GM19099 (cell line): Measurements from ENCODE around the gene ANP32A.

ENCODE experiments used
- POLR2A ChIP-seq: IDR thresholded peaks from 3 replicates; pipeline ENCODE4 v1.6.1; 2011; ENCODE audit warnings: low read depth; ENCODE audit not compliant: insufficient read length; ENCODE audit errors: extremely low read depth

ANP32A gene

DNA sequence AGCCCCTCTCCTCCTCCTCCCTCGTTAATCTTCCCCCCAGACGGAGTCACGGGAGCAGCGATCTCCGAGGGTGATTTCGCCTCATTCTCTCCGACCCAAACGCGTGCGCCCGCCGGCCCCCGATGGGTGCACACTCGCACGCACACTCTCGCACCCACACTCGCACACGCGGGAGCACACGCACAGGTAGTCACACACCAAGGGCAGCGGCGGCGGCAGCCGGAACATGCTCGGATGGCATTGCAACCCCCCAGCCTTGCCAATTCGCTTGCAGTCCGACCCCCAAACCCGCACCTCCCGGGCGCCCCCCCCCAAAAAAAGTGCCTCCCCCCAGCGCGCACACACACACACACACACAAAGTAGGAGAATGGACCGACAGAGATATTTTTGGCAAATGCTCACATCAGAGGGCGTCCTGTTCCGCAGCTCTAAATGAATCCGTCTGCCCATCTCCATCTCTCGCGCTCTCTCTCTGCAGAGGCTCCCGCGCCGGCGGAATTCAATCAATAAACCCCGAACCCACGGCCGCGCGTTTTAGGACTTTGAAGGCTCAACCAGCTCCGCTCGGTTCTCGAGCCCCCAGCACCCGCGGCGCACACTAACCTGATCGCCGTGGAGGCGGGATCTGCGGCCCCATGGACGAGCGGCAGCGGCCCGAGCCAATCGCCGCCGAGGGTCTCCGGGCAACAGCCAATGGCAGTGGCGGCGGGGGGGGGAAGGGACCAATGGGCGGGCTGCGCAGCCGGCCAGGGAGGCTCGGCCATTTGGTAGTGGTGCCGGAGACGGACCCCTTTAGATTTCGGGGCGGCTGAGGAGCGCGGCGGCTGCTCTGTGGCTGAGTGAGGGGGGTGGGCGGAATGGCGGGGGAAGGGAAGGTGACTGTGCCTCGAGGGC is at the start of gene ANP32A:
Gene ANP32A, minus strand, starts transcription at position 601 of the 895 bp plus-strand sequence. Its CDS starts 144 bp downstream, at position 457.
- TF ChIP-seq POLR2A: peak; percentile 70

DNA sequence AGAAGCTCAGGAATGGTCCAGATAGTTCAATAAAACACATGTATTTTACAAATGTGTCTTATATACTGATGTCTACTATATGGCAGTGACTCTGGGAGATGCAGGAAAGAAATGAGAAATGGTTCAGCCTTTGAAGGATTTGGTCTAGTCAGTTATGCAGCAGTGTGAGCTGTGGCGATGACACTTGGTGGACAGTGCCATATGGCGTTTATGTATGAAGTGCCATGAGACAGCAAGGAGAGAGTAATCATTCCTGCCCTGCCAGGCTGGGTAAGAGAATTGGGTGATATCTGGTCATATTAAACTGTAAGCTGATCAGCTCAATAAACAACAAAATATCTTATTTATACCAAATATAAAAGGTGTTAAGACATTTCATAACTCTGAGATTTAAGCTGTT is 47.6 kb upstream of the ANP32A start:
- no peak for TF ChIP-seq POLR2A

DNA sequence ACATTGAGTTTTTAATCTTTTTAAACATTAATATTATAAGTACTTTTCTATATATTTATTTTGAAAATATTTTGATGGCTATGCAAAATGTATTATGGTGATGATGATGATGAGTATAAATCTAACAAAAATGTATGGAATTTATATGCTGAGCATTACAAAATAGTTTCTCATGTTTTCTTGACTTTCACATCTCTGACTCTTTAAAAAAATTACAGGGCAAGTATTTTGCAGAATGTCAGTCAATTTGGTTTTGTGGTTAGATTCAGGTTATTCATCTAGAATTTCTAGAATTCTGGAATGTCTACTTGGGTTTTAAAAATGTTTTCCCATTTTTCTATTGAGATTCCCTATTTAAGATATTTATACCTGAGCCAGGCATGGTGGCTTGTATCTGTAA is 41.7 kb upstream of the ANP32A start:
- no peak for TF ChIP-seq POLR2A

DNA sequence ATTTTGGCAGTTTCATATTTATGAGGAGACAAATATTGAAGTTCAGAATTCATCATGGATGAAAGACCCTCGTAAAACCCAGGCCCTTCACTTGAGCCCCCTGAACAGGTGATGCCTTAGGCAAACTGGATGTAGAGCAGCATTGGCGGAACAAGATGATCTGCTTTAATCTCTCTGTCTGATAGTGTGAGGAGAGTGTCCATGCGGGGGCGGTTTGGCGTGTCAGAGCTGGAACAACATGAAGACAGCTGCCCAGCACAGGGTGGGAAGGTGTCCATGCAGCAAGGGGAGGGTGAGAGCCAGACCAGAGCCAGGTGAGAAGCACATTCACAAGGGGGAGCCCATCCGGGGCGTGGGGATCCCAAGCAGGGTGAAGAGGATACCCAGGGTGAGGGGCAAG is 31.8 kb upstream of the ANP32A start:
- TF ChIP-seq POLR2A: no peak

DNA sequence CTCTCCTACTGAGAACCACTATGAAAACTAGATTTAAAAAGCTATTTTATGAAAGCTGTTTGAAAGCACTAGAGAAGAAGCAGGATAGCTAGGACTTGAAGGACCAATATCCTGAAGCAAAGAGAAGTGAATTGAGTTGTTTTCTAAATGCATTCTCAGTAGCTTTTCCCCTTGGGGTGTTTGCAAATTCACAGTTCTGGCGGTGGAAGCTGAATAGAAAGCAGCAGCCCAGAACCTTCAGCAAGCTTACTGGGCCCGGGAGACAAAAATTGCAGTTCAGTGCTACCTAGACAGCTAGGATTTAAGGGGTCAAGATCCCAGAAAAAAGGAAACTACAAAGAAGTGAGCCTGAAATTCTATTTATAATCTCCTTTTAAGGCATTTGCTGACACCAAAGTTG is 31.3 kb upstream of the ANP32A start:
- TF ChIP-seq POLR2A: no peak

DNA sequence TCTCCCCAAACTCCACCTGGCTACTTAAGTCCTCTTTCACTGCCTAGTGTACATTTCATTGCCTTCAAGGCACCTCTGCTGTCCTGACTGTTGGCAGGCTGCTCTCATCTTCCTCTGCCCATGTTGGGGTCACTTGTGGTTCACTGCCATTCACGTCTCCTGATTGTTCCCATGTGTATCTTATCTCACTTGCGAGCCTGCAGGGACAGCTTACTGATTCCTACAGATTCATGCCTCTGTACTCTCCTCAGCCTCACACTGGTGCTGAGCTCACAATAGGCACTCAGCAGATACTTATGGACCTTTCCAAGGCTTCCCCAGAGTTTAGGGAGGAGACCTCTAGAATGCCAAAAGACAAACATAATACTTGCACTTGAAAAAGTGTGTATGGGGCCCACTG is 28.8 kb upstream of the ANP32A start:
- no peak for TF ChIP-seq POLR2A

DNA sequence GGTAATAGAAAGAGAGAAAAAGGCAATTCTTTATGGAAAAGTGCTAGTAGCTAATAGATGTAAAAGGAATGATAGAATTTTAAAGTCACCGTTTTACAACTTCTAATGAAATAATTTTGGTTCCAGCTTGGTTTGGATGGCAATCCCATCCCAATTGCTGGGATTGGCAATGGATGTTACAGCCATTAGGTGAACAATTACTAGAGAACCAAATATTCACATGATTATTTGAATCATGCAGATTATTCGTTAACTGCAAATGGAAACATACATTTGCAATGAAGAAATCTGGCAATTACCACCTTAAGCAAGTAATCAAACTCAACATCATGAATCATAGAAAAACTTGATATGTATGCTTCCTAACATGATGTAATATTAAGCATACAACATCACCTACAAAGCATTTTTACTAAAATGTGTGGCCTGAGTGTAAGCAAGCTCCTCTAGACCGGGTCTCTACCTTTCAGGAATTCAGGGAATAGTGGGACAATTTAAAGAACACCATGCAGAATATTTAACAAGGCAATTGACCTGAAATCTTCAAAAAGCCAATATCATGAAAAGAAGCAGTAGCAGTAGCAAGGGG is 26.2 kb upstream of the ANP32A start:
- TF ChIP-seq POLR2A: no peak

DNA sequence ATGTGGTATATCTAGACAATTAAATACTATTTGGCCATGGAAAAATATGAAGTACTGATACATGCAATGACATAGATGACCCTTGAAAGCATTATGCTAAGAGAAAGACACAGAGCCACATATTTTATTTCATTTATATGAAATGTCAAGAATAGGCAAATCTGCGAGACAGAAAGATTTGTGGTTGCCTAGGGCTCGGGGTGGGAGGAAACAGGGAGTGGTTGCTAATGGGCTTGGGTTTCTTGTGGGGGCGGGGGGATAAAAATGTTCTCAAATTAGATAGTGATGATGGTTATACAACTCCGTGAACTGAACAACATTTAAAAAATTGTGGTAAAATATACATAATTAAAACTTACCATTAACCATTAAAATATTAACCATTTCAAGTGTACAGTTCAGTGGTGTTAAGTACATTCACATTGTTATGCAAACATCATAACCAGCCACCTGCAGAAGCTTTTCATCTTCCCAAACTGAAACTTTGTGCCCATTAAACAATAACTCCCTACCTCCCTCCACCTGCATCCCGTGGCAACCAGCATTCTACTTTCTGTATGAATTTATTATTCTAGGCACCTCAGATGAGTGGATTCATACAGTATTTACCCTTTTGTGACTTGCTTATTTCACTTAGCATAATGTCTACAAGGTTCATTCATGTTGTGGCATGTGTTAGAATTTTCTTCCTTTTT is 24.3 kb upstream of the ANP32A start:
- TF ChIP-seq POLR2A: no peak

DNA sequence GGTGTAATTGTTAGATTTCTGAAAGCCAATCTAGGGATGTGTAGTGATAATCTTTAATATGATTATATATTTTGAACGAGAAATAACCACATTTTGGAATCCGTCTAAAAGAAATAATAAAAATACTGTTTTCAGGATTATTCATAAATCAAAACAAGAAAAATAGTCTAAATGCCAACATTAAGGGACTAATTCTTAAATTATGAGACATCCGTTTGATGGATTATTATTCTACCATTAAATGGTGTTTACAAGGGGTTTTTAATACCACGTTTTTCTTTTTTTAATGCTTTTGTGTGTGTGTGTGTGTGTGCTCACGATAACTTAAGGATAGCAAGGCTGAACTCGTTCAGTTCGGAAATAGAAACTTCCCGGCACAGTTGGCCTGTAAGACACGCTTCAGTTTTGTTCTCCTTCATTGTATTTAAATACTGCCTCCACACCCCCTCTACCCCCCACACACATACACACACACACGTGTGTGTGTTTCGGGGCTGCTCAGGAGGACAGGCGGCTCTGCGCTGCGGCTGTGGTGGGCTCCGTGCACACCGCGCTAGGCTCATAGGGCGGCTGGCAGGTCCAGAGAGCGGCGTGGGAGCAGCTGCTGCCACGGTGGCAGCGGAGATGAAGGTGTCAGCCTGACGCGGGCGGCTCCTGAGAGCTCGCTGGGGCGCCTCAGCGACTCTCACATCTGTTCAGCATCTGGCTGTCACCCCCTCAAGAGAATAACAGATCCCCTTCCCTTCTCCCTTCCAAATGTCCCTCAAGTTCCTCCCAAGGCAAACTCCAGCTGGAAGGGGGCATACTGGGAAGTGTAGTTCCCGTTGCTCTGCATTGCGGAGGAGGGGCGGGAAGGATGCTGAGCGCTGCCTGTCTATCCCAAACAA is 23.0 kb upstream of the ANP32A start:
- no peak for TF ChIP-seq POLR2A

DNA sequence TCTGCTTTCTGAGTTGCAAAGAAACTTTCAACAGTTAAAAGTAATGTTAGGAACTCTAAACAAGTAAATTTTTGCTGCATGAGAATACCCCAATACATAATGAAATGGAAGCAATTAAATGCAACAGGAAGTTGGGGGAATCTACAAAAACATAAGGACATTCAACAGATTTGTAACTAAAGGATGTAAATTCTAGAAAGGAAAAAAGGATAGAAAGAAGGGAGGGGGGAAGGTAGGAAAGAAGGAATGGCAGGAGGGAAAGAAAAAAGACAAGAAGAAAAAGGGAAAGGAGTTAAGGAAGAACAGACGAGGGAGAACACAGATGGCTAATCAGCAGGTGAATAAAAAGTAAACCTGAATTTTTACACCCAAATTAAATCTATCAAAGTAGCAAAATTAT is 22.3 kb upstream of the ANP32A start:
- no peak for TF ChIP-seq POLR2A

DNA sequence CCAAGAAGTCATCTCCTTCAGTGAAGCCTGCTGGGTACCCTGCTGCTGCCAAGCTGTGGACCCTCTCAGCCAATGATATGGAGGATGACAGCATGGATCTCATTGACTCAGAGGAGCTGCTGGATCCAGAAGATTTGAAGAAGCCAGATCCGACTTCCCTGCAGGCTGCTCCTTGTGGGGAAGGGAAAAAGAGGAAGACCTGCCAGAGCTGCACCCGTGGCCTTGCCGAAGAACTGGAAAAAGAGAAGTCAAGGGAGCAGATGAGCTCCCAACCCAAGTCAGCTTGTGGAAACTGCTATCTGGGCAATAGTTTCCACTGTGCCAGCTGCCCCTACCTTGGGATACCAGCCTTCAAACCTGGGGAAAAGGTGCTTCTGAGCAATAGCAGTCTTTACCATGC is 13.7 kb upstream of the ANP32A start:
- TF ChIP-seq POLR2A: no peak

DNA sequence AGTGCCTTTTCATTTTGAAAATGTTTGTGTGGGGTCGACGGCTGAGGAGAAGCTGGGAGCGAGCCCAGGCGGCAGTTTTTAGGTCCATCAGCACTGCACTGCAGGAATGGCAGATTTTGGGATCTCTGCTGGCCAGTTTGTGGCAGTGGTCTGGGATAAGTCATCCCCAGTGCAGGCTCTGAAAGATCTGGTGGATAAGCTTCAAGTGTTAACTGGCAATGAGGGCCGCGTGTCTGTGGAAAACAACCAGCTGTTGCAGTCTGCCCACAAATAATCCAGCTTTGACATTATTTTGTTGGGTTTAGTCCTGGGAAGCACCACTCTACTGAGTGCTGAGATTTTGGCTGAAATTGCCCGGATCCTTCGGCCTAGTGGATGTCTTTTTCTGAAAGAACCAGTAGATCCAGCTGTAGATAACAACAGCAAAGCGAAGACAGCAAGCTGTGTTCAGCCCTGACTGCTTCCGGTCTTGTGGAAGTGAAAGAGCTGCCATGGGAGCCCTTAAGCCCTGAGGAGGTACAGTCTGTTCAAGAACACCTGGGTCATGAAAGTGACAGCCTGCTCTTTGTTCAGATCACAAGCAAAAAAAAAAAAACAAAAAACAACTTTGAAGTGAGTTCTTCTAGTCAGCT is 13.1 kb upstream of the ANP32A start:
- no peak for TF ChIP-seq POLR2A

DNA sequence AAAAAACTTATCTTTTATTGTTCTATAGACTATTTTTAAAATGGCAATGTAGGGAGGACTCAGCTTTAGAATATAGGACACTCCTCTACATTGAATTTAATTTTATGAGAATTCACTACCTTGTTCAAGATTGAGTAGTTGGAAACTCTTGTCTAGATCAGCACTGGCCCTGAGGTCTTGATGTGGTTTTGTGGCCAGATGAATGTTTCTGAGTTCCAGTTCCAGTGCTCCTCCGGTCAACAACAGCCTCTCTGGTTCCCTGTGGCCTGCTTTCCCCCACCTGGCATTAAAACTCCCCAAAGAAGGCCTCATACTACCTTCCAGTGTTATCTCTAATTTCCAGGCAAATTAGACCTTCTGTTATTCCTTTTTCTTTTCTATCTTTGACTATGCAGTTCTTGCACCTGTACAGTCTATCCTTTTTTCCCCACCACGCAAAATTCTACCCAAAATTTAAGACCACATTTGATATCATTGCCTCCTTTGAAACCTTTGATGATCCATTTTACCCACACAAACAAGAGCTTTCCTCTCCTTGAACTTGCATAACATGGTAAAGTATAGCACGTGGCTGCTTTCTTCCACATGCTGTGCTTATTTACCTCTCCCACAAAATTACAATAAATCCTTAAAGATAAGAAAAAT is 9.6 kb upstream of the ANP32A start:
- no peak for TF ChIP-seq POLR2A

DNA sequence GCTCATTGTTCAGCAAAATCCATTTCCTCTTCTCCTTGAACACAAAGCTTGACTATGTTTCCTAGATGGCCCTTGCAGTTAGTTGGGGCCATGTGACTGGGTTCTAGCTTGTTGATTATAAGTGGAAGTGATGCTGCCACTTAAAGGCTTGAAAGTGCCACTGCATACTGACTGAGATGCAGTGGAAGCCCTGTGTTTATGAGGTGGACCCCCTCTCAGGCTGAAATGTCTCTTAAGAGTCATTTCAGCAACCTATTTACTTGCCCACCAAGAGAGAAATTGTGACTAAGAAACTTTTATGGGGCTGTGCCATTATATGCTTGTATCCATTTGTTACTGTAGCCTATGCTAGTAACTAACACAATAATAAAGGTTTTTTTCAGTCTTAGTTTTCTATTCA is 8.4 kb upstream of the ANP32A start:
- TF ChIP-seq POLR2A: no peak
